Sciatic nerve (tissue), 2 donors: Measurements from ENCODE around the gene APC2. TPM values are rescaled to one million over a fixed set of nuclear protein-coding genes. Genes with fewer than 3 reads are reported as not detected.

ENCODE experiments used
- ATAC-seq: fragments of 200-7000 bp; cut with Tn5 transposase; one replicate; pipeline ENCODE4 v1.9.1; 2020; ENCODE audit warnings: mild to moderate bottlenecking, moderate library complexity
- DNase-seq: peaks from one replicate; pipeline ENCODE4 v3.0.0-alpha.2; 2020; ENCODE audit warnings: low spot score
- intact Hi-C: fragments of 100-400 bp; cut with DNase I; formaldehyde crosslinking; loops from one replicate; pipeline ENCODE4 v1.14.2; 2022
- total RNA-seq: library from RNA; stranded (reverse); fragmentation: NEBNext Ultra II Directional; extraction: Animal tissue kit (Norgen Biotek cat#: 25700); gene quantifications from one replicate; pipeline ENCODE4 v1.2.1, GENCODE V29; 2021
- donor health status: DM: no; HTN: no; CAD: no.
- donor health status: DM: no; HTN: no; CAD: no.

The APC2 gene
- total RNA-seq, 1 donor from 2014 or later: 6.0 TPM

DNA sequence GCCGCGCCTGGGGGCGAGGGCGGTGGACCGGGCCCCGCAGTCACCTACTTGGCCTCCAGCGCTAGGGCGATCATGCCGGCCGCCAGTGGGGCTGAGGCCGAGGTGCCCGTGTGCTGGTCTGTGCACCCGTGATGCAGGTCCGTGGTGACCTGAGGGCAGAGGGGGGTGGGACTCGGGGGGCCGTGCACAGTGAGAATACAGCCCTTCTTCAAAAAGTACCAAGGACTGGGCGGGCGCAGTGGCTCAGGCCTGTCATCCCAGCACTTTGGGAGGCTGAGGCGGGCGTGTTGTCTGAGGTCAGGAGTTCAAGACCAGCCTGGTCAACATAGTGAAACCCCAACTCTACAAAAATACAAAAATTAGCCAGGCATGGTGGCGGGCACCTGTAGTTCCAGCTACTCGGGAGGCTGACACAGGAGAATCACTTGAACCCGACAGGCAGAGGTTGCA, 34.1 kb downstream of the APC2 start:
- DNase-seq (peak; percentile 55), ATAC-seq (no peak)
- intact Hi-C loops: no loop called here

DNA sequence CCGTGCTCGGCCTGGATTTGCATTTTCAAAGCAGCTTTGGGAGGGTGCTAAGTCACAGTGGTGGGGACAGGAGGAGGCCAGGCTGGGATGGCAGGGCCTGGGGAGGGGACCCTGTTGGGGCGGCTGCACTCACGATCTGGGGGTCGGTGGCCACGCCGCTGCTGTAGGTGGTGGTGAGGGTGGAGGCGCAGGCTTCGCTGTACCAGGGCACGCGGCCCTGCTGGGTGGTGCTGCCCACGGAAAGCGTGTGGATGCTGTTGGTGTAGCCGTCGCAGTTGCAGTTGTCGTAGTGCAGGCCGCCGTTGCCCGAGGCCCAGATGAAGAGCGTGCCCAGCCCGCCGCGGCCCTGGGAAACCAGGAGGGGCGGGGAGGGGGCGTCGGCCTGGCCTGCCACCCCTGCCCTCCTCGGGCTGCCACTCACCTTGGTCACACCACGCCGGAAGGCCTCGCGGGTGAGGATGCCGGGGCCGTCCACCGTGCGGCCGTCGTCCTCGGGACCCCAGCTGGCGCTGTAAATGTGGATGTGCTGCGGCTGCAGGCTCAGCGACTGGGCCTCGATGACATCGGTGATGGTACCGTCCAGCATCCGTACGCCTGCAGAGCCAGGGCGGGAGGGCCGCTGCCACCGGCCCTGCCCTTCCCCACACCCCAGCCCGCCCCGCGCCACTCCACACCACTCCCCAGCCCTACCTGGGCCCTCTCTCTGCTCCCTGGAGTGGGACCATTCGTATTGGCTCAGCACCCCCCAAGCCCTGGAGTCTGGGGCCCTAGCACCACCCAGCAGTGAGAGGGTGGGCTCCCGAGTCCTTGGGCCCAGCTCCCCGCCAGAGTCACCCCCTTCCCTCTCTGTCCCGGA, 37.0 kb downstream of the APC2 start:
- DNase-seq: peak; percentile 59
- ATAC-seq: no peak
- intact Hi-C loops: no loop called here

DNA sequence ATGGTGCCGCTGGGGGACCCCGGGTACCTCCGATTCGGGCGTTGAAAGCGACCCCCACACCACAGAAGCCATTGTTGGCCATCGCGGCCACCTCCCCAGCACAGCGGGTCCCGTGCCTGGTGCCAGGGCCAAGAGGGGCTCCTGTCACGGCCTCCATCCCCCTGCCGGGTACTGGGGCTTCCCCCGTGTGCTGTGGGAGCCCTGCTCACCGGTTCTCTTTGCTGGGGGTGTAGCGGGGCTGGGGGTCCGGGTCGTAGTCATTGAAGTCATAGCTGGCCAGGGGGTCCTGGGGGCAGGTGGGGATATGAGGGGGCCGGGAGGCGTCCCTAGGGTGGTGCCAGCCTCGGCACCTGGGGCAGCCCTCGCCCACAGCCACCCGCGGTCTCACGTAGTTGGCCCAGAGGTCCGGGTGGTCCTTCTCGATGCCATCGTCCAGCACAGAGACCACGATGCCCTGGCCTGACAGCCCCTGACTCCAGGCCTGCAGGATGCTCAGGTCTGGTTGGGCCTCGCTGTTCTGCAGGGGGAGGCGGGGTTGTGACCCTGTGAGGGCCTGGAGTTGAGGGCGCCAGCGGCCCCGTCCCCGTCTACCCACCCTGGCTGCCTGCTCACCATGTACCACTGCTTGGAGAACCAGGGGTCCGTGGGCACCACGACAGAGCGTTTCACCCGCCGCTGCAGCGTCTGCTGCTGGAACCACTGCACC, 37.8 kb downstream of the APC2 start:
- intact Hi-C loops: no loop called here

DNA sequence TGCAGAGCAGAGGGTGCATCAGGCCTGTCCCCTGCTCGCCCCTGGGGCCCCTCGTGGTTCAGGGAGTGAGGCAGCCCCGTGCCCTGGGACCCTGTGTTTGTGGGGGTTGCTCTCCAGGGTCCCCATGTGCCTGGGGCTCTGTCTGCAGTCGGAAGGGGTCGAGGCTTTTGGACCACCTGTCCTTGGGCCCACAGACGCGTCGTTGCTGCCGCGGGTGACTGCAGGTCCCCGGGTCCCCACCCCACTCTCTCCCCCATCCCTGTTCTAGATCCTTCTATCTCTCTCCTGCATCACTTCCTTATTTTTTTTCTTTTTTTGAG, 38.3 kb downstream of the APC2 start:
- intact Hi-C loops: no loop called here
- ATAC-seq: no peak
- DNase-seq: peak; percentile 54

More for the DNA sequence above, 37.8 kb downstream of the APC2 start:
- ATAC-seq (no peak), DNase-seq (peak; percentile 61)

DNA sequence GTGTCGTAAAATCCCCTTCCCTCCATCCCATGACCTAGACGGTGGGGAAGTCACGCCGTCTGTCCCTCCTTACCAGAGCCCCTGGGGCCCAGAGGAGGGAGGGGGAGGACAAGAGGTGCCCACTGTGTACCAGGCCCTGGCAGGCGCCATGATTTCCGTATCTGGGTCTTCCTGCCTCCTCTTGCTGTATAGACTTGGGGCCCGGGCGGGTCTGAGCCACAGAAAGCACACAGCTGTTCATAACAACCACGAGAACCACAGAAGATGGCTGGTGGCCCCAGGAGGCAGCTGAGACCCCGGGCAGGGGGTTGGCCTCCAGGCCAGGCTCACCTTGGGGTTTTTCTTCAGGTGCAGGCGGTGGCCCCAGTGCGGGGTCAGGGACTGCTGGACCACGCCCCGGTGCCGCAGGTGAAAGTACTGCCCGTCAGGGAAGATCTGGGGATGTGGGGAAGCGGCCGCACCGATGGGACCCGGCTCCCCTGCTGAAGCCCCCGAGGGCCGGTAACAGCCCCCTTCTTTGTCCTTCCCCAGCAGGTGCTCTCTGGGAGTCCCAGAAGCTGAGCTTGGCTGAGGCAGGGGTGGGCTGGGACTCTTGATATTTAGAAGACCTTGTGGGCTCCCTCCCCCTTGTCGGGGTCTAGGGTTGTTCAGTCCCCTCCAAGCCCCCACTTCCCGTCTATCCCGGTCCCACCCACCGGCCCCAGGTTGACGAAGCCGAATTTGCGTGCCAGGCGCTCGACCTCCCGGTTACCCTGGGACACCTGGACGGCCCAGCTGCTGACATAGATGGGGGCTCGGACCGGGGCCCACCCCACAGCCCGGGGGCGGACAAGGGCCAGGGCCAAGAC, 39.8 kb downstream of the APC2 start:
- peak; percentile 65 for DNase-seq
- intact Hi-C loops: no loop called here
- no peak for ATAC-seq

DNA sequence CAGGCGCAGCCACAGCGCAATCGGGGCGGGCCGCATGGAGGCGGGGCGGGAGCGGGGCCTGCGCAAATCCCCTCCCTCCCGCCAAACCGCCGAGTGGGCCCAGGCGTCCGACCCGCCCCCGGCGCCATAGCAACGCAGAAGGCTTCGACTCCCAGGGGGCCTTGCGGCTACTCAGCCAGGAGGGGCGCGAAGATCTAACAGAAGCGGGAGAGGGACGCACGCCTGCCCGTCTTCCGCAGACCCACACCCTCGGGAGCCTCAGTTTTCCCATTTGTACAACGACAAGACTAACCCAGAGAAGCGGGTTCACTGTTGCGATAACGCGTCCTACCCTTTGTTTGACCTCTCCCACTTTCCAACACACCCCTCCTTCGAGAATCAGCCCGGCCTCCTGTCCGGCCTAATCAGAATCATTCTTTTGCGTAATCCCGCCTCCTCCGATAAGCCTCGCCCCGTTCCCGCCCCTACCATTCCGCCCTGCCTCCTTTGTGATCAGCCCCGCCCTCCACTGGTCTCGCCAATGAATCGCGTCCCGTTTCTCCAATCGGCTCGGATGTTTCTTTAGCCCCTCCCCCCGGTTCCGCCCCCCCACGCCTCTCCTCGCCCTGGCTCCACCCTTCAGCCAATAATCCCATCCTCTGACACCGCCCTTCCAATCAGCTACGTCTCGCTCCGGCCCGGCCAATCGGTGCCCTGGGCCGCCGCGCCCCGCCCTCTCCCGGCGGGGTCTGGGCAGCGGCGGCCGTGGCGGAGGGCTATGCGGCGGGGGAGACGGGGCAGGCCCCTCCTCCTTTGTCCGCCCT, 40.6 kb downstream of the APC2 start, which contains the start of gene PCSK4:
TSS of gene PCSK4 (minus strand) at position 40 of the 803 bp plus-strand sequence. CDS start at position 36, 4 bp downstream.
- intact Hi-C loops: no loop called here
- ATAC-seq (peak; percentile 95), DNase-seq (peak; percentile 99)

DNA sequence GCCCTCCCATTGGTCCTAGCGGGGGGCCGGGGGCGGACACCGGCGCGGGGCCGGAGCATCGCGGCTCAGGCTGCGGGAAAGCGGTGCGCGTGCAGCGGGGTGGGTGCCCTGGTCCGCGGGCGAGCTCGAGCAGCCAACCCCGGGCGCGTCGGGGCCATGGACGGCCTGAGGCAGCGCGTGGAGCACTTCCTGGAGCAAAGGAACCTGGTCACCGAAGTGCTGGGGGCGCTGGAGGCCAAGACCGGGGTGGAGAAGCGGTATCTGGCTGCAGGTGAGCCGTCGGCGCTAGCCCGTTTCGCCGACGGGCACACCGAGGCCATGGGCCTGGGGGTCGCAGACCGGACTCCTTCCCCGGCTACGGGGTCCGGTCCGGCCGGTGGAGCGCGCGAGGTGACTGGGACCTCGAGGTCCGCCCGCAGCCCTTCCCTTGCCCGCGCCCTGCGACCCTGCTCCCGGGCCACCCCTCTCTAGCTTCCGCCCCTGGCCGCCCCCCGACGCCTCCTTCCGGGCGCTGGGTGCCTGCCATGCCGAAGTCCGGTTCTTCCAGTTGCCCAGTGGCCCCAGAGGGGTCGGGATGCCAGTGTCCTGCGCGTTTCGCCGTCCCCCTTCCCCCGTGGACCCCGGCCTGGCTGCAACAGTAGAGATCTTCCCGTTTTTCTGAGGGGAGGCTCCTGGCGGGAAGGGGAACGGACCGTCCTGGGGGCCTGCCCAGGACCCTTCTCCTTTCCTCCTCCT, 41.4 kb downstream of the APC2 start, which contains the start of gene REEP6:
TSS of gene REEP6 (plus strand) at position 68 of the 735 bp plus-strand sequence. CDS start at position 157, 89 bp downstream.
- ATAC-seq (no peak), DNase-seq (peak; percentile 70)
- intact Hi-C loops: no loop called here

DNA sequence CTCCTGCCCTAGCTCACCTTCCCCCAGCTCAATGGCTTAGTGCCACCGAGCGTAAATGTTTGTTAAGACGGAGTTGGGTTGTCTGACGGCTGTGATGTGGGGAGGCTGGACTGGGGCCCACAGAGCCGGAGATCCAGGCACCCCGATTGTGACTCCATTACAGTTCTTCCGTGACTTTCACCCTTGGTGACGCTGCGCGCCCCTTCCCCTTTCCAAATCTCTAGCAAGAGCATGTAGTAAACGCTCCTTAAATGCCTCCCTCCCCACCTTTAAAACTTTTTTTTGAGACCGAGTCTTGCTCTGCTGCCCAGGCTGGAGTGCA, 41.9 kb downstream of the APC2 start:
- intact Hi-C loops: no loop called here
- no peak for DNase-seq
- ATAC-seq: no peak

DNA sequence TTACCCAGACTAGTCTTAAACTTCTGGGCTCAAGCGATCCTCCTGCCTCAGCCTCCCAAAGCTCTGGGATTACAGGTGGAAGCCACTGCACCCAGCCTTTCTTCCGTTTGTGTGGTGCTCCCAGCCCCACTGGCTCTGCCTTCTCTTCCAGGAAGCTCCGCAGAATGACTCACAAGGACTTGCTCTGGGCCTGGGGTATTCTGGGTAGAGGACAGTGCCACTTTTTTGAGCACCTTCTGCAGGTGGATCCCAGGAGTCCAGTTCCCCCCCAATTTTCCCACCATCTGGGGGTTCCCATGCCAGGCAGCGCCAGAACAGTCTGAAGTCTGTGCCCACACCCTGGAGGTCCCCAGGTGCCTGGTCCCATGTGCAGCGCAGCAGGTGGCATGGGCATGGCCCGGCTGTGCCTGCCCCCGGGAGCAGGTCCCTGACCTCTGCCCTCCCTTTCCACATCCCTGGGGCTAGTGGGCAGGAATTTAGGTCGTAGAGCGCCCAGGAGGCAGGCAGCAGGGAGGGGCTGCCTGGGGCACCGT, 42.6 kb downstream of the APC2 start:
- intact Hi-C loops: no loop called here
- DNase-seq (peak; percentile 62), ATAC-seq (no peak)

DNA sequence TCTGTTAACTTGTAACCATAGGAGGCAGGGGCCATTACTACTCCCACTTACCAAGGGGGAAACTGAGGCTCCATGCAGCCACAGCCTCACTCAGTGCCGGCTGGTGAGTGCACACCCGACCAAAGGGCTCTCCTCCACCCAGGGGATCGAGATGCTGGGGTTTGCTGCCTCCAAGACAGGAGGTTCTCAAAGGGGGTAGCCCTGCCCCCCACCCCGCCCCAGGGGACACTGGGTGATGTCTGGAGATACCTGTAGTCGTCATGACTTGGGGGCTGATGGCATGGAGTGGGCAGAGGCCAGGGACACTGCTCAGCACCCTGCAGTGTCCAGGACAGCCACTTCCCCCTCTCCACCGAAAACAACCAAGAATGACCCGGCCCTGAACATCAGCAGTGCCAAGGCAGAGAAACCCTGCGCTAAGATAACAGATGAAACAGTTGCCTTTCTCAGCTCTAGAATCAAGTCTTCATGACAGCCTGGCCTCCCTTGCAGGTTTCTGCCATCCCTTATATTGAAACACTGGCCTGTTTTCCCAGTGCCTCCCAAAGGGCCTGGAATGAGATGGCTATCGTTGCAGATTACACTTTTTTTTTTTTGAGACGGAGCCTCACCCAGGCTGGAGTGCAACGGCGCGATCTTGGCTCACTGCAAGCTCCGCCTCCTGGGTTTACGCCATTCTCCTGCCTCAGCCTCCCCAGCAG, 44.3 kb downstream of the APC2 start:
- intact Hi-C loops: no loop called here
- DNase-seq (peak; percentile 55), ATAC-seq (no peak)

DNA sequence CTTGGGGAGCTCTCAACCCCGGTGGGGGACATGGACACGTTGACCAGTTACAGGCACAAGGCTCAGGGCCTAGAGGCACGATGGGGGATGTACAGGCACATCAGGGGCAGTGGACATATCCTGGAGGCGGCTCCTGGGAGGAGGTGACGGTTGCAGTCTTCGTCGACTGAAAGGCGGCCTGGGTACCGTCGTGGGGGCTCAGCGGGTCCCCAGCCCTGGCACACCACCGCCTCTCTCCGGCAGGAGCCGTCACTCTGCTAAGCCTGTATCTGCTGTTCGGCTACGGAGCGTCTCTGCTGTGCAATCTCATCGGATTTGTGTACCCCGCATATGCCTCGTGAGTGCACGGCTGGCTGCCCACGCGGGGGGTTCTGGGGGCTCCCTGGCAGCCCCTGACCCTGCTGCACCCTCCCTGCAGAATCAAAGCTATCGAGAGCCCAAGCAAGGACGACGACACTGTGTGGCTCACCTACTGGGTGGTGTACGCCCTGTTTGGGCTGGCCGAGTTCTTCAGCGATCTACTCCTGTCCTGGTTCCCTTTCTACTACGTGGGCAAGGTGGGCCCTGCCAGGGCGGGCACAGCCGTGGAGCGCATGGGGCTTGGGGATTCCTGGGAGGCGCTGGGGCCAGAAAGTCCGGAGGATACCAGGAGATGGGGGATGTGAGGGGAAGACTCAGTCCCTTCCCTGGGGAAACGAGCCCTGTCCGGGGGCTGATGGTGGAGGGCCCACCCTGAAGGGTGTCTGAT, 45.3 kb downstream of the APC2 start:
- no peak for ATAC-seq
- intact Hi-C loops: no loop called here
- peak; percentile 54 for DNase-seq

DNA sequence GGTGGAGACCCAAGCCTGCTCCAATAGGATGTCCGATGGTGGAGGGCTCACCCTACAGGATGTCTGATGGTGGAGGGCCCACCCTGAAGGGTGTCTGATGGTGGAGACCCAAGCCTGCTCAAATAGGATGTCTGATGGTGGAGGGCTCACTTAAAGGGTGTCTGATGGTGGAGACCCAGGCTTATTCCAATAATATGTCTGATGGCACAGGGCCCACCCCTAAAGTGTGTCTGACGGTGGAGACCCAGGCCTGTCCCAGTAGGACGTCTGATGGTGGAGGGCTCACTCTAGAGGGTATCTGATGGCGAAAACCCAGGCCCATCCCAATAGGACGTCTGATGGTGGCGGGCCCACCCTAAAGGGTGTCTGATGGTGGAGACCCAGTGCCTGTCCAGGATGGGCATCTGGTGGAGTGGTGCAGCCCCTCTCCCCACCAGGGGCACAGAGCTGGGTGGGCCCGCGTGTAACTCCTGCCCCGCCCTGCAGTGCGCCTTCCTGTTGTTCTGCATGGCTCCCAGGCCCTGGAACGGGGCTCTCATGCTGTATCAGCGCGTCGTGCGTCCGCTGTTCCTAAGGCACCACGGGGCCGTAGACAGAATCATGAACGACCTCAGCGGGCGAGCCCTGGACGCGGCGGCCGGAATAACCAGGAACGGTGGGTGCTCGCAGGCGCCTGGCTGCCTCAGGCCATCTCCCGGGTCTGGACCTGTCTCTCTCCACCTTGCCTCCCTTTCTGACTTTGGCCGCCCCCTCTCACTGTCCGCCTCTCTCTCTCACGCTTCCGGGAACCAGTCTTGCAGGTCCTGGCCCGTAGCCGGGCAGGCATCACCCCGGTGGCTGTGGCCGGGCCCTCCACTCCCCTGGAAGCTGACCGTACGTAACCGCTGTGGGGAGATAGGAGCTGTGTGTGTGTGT, 46.1 kb downstream of the APC2 start:
- intact Hi-C loops: no loop called here
- no peak for DNase-seq
- no peak for ATAC-seq

DNA sequence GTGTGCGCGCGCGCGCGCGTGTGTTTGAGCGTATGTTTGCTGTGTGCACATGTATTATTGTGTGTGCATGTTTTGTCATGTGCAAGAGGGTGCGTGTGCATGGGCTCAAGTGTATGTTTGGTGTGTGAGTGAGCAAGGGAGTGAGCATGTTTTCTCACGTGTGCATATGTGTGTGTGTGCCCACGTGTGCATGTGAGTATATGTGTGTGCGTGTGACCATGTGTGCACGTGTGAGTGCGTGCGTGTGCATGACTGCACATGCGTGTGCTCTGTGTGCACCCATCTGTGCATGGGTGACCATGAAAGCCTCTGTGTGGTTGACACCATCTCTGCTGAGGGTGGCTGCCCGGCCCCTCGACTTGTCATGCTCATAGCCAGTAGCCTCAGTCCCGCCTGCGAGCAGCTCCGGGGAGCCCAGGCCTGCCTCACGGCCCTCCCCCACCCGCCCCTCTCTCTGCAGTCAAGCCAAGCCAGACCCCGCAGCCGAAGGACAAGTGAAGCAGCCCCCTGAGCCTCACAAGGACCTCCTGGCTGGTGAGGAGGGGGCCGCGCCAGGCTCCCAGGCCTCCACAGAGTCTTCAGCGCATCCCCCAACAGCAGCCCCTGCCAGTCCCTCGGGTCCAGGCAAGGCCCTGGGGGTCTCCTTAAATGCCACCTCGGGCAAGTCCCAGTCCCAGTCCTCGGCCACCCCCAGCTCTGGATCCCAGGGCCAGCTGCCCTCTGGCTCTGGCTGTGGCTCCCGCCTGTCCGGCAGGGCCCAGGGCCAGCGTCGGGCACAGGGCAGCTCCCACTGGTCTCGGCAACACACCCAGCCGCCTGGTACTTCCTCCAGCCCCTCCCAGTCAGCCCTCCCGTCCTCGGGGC, 47.0 kb downstream of the APC2 start:
- DNase-seq: peak; percentile 56
- no peak for ATAC-seq
- intact Hi-C loops: no loop called here

DNA sequence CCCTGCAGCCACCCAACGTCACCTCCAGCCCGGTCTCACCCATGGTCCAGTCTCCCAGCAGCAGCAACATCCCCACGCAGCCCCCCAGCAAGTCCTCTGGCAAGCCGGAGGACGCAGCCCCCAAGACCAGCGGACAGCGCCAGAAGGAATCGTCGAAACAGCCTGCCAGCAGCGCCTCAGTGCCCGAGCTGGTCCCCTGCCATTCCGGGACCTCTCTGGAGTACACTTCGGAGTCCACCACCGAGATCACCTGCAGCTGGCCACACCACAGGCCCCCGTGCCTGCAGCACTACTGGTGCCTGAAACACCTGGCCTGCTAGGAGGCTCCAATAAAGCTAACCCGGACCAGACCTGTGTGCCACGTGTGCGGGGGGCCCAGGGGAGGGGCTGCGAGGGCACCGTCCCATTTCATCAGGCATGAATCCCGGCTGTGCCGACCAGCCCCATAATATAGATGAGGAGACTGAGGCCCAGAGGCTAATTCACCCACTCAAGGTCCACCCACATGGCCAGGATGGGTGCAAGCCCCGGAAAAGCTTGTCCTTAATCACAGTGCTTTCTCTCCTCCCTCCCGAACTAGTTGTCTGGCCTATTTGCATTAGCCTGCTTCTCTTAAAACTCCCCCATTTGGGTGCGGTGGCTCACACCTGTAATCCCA, 47.8 kb downstream of the APC2 start:
- DNase-seq (no peak), ATAC-seq (no peak)
- intact Hi-C loops: no loop called here
